ENCODE results near the gene DARS2.

The DARS2 gene

DNA sequence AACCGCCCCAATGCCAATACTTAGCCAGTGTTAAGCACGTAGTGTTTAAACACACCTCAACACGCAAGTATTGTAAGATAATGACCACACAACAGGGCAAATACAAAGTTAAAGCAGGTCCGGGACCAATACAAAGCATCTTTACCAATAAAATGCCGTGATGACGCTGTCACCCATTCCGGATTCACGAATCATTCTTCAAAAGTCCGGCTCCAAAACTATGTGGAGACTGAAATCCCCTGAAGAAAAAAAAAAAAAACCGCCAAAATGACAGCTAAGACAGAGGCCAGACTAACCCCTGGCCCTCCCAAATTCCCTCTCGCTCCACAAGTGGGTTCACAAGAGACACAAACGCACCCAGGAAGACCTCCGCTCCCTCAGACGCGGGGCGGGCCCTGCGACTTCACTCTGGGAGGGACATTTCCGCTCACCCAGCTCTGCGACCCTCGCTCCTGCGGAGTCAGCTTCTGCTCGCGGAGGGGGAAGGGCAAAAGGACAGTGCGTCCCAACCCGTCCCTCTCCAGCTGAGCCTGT is 625 bp upstream of the DARS2 start:
- TF ChIP-seq POLR2AphosphoS5 (IDR thresholded peaks at IDR 0.05; ENCODE audit: low read depth, low read length) (peak; percentile 66), TAF1 (IDR thresholded peaks at IDR 0.05; ENCODE audit: borderline replicate concordance, insufficient read depth, low read length) (peak; percentile 10; the same call in 1 of the 2 replicates), FOXP2 (optimal IDR thresholded peaks at IDR 0.05; ENCODE audit: borderline replicate concordance, extremely low read depth, extremely low read length, insufficient read depth) (no peak), SIN3A (IDR thresholded peaks at IDR 0.05; ENCODE audit: borderline replicate concordance, insufficient read depth, low read length) (peak; percentile 41; the same call in 1 of the 2 replicates)
- TF ChIP-seq, protein P1, sequence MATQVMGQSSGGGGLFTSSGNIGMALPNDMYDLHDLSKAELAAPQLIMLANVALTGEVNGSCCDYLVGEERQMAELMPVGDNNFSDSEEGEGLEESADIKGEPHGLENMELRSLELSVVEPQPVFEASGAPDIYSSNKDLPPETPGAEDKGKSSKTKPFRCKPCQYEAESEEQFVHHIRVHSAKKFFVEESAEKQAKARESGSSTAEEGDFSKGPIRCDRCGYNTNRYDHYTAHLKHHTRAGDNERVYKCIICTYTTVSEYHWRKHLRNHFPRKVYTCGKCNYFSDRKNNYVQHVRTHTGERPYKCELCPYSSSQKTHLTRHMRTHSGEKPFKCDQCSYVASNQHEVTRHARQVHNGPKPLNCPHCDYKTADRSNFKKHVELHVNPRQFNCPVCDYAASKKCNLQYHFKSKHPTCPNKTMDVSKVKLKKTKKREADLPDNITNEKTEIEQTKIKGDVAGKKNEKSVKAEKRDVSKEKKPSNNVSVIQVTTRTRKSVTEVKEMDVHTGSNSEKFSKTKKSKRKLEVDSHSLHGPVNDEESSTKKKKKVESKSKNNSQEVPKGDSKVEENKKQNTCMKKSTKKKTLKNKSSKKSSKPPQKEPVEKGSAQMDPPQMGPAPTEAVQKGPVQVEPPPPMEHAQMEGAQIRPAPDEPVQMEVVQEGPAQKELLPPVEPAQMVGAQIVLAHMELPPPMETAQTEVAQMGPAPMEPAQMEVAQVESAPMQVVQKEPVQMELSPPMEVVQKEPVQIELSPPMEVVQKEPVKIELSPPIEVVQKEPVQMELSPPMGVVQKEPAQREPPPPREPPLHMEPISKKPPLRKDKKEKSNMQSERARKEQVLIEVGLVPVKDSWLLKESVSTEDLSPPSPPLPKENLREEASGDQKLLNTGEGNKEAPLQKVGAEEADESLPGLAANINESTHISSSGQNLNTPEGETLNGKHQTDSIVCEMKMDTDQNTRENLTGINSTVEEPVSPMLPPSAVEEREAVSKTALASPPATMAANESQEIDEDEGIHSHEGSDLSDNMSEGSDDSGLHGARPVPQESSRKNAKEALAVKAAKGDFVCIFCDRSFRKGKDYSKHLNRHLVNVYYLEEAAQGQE (IDR thresholded peaks at IDR 0.05; ENCODE audit: insufficient read depth in 1 of 2, low read depth in 2 of 2, low read length in 2 of 2) = no peak

DNA sequence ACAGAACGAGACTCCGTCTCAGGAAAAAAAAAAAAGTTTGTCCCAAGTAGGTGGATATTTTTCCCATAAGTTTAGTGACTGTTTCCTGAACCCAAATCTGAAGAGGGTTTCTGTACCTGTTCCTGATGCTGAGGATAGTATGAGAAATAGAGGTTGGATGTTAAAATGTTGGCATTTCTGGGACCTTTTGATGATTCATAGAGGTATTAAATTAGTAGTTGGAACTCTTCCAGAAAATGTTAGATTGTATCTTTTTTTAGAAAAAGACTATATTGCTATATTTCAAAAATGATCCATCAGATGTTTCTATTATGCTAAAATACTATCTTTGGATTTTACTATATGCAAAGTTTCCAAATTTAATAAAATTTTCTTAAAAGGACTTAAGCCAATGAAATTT is 3.1 kb downstream of the DARS2 start:
- TF ChIP-seq POLR2AphosphoS5 (IDR thresholded peaks at IDR 0.05; ENCODE audit: low read depth, low read length) (no peak), SIN3A (IDR thresholded peaks at IDR 0.05; ENCODE audit: borderline replicate concordance, insufficient read depth, low read length) (no peak), FOXP2 (optimal IDR thresholded peaks at IDR 0.05; ENCODE audit: borderline replicate concordance, extremely low read depth, extremely low read length, insufficient read depth) (no peak), TAF1 (IDR thresholded peaks at IDR 0.05; ENCODE audit: borderline replicate concordance, insufficient read depth, low read length) (no peak)
- TF ChIP-seq, protein P1 (IDR thresholded peaks at IDR 0.05; ENCODE audit: insufficient read depth in 1 of 2, low read depth in 2 of 2, low read length in 2 of 2) = no peak

DNA sequence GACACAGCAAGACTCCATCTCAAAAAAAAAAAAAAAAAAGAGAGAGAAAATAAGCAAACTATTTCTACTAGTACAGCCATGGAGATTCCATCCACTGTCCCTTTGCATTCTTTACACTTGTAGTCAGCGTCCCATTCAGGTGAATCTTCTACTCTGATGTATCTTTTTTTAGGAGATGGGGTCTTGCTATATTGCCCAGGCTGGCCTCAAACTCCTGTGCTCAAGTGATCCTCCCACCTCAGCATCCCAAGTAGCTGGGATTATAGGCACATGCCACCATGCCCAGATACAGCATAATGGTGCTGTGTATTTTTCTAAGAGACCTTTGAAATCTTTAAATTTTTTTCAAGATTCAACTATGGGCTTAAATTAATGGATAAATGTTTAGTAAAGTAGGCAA is 8.3 kb downstream of the DARS2 start:
- no peak for TF ChIP-seq TAF1 (IDR thresholded peaks at IDR 0.05; ENCODE audit: borderline replicate concordance, insufficient read depth, low read length)
- no peak for TF ChIP-seq FOXP2 (optimal IDR thresholded peaks at IDR 0.05; ENCODE audit: borderline replicate concordance, extremely low read depth, extremely low read length, insufficient read depth)
- TF ChIP-seq SIN3A (IDR thresholded peaks at IDR 0.05; ENCODE audit: borderline replicate concordance, insufficient read depth, low read length) = no peak
- TF ChIP-seq POLR2AphosphoS5 (IDR thresholded peaks at IDR 0.05; ENCODE audit: low read depth, low read length) = no peak
- TF ChIP-seq, protein P1 (IDR thresholded peaks at IDR 0.05; ENCODE audit: insufficient read depth in 1 of 2, low read depth in 2 of 2, low read length in 2 of 2) = no peak

DNA sequence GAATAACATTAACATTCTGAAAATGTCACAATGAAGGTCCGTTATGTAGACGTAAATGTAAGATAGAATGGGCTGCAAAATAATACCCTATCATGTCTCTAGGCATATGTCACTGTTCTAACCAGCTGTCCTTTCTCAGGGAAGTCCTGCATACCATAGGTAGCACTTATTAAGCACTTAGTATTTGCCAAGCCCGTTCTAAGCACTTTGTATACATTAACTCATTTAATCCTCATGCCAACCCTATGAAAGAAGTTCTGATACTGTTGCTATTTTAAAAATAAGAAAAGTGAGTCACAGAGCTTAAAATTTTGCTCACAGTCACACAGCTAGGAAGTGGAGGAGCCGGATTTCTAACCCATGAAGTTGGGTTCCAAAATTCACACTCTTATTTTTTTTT is 27.6 kb downstream of the DARS2 start:
- TF ChIP-seq, protein P1 (IDR thresholded peaks at IDR 0.05; ENCODE audit: insufficient read depth in 1 of 2, low read depth in 2 of 2, low read length in 2 of 2) = no peak
- TF ChIP-seq FOXP2 (optimal IDR thresholded peaks at IDR 0.05; ENCODE audit: borderline replicate concordance, extremely low read depth, extremely low read length, insufficient read depth) (no peak), SIN3A (IDR thresholded peaks at IDR 0.05; ENCODE audit: borderline replicate concordance, insufficient read depth, low read length) (no peak), TAF1 (IDR thresholded peaks at IDR 0.05; ENCODE audit: borderline replicate concordance, insufficient read depth, low read length) (no peak)

DNA sequence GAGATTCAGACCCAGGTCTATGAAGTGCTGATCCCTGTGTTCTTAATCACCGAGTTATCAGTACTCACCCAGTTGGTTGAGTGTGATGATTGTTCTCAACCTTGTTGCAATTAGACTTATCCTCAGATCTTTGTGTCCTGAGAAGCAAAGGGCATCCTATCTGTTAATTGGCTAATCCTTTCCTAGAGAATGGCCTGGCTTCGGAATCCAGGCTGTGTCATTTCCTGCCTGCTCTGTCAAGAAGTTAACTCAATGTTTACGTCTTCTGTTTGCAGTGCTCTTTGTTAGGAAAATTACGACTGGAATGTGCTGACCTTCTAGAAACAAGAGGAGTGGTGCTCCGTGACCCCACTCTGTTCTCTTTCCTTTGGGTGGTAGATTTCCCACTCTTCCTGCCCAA is 28.6 kb downstream of the DARS2 start:
- TF ChIP-seq FOXP2 (optimal IDR thresholded peaks at IDR 0.05; ENCODE audit: borderline replicate concordance, extremely low read depth, extremely low read length, insufficient read depth) (no peak), SIN3A (IDR thresholded peaks at IDR 0.05; ENCODE audit: borderline replicate concordance, insufficient read depth, low read length) (peak; percentile 69)
